Measurements from ENCODE around the gene FSIP1. TPM values are rescaled to one million over a fixed set of nuclear protein-coding genes. Genes with fewer than 3 reads are reported as not detected.

FSIP1 gene
- total RNA-seq, 1 experiment from 2014 or later = 3.2 TPM

DNA sequence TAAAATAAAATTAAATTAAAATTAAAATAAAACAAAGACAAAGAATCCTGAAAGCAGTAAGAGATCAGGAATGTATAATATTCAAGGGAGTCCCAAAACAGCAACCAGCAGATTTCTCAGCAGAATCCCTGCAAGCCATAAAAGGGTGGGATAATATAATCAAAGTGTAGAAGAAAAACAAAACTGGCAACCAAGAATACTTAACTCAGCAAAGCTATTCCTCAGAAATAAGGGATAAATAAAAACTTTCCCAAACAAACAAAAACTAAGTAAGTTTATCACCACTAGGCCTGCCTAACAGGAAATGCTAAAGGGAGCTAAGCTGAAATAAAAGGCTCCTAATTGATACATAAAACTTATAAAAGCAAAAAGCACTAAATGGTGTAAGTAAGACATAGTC, 172.0 kb downstream of the FSIP1 start:
- BruUV-seq (replicated peaks) = no TSS peak
- intact Hi-C loops (cut with micrococcal nuclease) = no loop called here
- Mint-ChIP-seq H3K27ac (ENCODE audit: low read depth, unreplicated experiment) (no peak overlapping the region), H3K4me3 (ENCODE audit: unreplicated experiment) (no peak overlapping the region), H3K9me3 (ENCODE audit: unreplicated experiment) (peaks cover 24% of the 10 kb centered on the region), H3K36me3 (ENCODE audit: insufficient read depth, unreplicated experiment) (no peaks in the 10 kb centered on the region), H3K27me3 (ENCODE audit: insufficient read depth, unreplicated experiment) (no peaks in the 10 kb centered on the region), H3K4me1 (ENCODE audit: insufficient read depth, unreplicated experiment) (peaks cover 10% of the 10 kb centered on the region)
- TF ChIP-seq, protein P1, sequence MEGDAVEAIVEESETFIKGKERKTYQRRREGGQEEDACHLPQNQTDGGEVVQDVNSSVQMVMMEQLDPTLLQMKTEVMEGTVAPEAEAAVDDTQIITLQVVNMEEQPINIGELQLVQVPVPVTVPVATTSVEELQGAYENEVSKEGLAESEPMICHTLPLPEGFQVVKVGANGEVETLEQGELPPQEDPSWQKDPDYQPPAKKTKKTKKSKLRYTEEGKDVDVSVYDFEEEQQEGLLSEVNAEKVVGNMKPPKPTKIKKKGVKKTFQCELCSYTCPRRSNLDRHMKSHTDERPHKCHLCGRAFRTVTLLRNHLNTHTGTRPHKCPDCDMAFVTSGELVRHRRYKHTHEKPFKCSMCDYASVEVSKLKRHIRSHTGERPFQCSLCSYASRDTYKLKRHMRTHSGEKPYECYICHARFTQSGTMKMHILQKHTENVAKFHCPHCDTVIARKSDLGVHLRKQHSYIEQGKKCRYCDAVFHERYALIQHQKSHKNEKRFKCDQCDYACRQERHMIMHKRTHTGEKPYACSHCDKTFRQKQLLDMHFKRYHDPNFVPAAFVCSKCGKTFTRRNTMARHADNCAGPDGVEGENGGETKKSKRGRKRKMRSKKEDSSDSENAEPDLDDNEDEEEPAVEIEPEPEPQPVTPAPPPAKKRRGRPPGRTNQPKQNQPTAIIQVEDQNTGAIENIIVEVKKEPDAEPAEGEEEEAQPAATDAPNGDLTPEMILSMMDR (IDR thresholded peaks at IDR 0.05; ENCODE audit: unreplicated experiment) = no peak
- POLR2A ChIA-PET = interaction anchor here (1.6 kb wide), 1 partner anchor 21 kb away, joined by 6 read pairs; no protein-coding TSS in a partner anchor
- DNase-seq (ENCODE audit: unreplicated experiment) = no peak
- CTCF ChIA-PET = interaction anchor here (1.3 to 4.5 kb wide), 3 partner anchors 13 to 146 kb away, joined by 3 to 15 read pairs (median 4); partner anchors contain the start of gene THBS1

DNA sequence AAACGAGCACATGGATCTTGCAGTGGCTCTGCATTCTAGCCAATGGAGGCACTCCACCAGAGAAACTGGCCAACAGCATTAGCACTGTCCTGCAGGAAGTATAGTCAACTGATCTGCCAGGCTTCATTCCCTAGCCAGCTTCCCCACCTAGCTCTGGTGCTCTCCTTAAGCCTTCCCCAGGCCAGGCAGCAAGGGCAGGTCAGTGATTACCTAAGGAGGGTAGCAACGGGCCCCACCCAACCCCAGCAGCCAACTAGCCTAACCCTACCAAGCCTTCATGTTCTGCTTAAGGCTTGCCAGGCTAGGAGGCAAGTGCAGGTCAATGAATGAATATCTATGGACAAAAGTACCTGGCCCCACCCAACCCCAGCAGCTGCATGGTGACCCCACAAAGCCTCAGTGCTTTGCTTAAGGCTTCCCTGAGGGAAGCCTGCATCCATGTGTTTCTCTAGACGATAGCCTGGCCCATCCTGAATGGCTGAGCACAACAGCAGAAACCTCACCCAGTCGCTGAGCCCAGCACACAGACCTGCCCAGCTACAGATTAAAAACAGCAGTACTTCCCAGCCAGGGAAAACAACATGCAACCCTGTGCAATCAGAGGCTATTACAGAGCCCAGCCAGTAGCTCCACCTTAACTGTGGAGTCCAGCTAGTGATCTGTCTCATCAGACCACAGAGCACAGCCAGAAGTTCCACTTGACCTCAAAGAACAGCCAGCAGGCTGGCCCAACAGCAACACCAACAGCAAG, 173.3 kb downstream of the FSIP1 start:
- ChIA-PET CTCF (interaction anchor here (0.5 to 4.5 kb wide), 4 partner anchors 14 to 713 kb away, joined by 3 to 15 read pairs (median 4); partner anchors contain the start of gene THBS1), POLR2A (interaction anchor here (0.6 to 2.3 kb wide), 5 partner anchors 10 to 59 kb away, joined by 3 to 12 read pairs (median 3); no protein-coding TSS in a partner anchor)
- DNase-seq (ENCODE audit: unreplicated experiment) = no peak
- Mint-ChIP-seq H3K9me3 (ENCODE audit: unreplicated experiment) (peaks cover 24% of the 10 kb centered on the region), H3K4me3 (ENCODE audit: unreplicated experiment) (no peak overlapping the region), H3K4me1 (ENCODE audit: insufficient read depth, unreplicated experiment) (peaks cover 17% of the 10 kb centered on the region), H3K27ac (ENCODE audit: low read depth, unreplicated experiment) (no peak overlapping the region), H3K36me3 (ENCODE audit: insufficient read depth, unreplicated experiment) (no peaks in the 10 kb centered on the region), H3K27me3 (ENCODE audit: insufficient read depth, unreplicated experiment) (no peaks in the 10 kb centered on the region)
- intact Hi-C loops (cut with micrococcal nuclease) = no loop called here
- BruUV-seq (replicated peaks) = no TSS peak
- TF ChIP-seq, protein P1 (IDR thresholded peaks at IDR 0.05; ENCODE audit: unreplicated experiment) = no peak

DNA sequence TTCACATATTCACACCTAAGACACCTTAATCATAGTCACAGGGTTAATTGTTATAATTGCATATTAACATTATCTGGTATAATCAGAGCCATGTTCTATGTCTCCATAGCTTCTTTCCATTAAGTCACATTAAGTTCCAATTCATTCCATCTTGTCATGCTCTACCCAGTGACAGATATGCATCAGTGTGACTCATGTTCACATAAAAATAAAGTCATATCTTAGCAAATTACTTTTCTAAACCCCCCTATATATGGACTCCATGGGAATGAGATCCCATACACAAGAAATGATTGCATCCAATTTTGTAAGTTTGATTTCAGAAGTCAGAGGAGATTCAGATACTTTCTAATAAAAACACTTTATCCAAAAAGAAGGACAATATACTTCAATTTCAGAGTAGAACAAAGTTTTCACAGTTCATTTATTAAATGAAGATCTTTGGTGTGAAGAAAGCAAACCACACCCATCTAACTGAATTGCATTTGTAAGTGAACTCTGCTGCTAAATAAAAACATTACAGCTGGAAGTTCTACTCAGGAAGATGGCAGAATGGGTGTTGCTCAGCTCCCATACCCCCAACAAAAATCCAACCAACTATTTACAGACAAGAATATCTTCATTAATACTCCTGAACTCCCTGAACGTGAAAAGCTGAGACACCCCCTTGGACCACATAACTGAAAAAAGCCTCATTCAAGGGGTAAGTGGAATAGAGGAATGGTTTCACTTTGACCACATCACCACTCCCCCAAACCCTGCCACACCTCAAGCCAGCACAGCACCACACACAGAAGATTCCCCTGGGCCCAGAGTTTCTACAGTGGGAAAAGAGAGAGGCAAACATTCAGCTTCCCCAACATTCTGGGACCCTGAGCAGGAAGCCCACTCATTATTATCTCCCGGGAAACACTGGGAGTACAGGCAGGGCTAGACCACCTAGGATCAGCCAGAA, 174.2 kb downstream of the FSIP1 start:
- BruUV-seq (replicated peaks) = no TSS peak
- no peak overlapping the region for H3K27ac Mint-ChIP-seq (ENCODE audit: low read depth, unreplicated experiment)
- no peak for DNase-seq (ENCODE audit: unreplicated experiment)
- H3K9me3 Mint-ChIP-seq (ENCODE audit: unreplicated experiment) = peaks cover 16% of the 10 kb centered on the region
- ChIA-PET POLR2A (interaction anchor here (0.6 to 2.3 kb wide), 6 partner anchors 8 to 60 kb away, joined by 3 to 12 read pairs (median 4); no protein-coding TSS in a partner anchor), CTCF (interaction anchor here (0.8 to 4.5 kb wide), 3 partner anchors 15 to 27 kb away, joined by 3 to 15 read pairs (median 5); no protein-coding TSS in a partner anchor)
- peaks cover 11% of the 10 kb centered on the region for H3K4me1 Mint-ChIP-seq (ENCODE audit: insufficient read depth, unreplicated experiment)
- intact Hi-C loops (cut with micrococcal nuclease) = no loop called here
- H3K27me3 Mint-ChIP-seq (ENCODE audit: insufficient read depth, unreplicated experiment) = no peaks in the 10 kb centered on the region
- TF ChIP-seq, protein P1 (IDR thresholded peaks at IDR 0.05; ENCODE audit: unreplicated experiment) = no peak
- H3K4me3 Mint-ChIP-seq (ENCODE audit: unreplicated experiment) = no peak overlapping the region
- no peaks in the 10 kb centered on the region for H3K36me3 Mint-ChIP-seq (ENCODE audit: insufficient read depth, unreplicated experiment)
